Pons (tissue), 1 donor: Measurements from ENCODE around the gene NEUROG2.
"Not testable (repeated sequence)": the region's sequence is repeated elsewhere in the genome, so short reads cannot be mapped to it uniquely, and the experiment has no call there.

Experiments
- DNase-seq: peaks from one replicate; pipeline ENCODE4 v3.0.0-alpha.2; 2016; ENCODE audit warnings: low spot score

The NEUROG2 gene

DNA sequence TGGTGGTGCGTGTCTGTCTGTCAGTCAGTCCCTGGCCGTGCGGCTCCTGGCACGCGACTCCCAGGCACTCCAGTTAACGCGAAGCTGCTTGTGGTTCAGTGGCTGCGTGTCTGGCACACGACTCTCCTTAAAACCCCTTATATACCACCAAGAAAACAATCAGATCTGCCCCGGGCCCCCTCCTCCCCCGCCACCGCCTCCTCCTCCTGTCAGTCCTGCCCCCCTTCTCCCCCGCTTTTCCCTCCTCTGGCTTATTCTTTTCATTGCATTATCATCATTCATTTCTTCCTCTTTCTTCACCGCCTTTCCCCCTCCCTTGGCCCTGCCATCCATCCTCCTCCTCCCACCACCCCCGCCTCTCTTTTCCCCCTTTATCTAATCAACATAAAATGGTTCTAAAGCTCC, at the start of gene NEUROG2:
Gene NEUROG2 (minus strand): TSS at position 115 of the 405 bp plus-strand sequence. CDS start 705 bp downstream, outside the sequence.
- no peak for DNase-seq

DNA sequence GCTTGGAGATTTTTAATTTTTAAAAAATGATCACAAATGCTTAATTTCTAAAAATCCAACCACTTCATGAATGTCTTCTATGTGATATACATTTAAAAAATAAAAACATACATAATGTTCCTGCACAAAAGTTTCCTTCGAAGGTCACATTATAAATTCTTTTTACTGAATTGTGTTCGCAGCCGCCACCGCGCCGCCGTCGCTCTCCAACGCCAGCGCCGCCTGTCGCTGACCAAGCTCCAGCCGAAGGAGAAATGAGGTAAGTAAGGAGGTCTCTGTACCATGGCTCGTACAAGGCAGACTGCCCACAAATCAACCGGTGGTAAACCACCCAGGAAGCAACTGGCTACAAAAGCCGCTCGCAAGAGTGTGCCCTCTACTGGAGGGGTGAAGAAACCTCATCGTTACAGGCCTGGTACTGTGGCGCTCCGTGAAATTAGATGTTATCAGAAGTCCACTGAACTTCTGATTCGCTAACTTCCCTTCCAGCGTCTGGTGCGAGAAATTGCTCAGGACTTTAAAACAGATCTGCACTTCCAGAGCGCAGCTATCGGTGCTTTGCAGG, 48.8 kb upstream of the NEUROG2 start:
- DNase-seq, result no peak

DNA sequence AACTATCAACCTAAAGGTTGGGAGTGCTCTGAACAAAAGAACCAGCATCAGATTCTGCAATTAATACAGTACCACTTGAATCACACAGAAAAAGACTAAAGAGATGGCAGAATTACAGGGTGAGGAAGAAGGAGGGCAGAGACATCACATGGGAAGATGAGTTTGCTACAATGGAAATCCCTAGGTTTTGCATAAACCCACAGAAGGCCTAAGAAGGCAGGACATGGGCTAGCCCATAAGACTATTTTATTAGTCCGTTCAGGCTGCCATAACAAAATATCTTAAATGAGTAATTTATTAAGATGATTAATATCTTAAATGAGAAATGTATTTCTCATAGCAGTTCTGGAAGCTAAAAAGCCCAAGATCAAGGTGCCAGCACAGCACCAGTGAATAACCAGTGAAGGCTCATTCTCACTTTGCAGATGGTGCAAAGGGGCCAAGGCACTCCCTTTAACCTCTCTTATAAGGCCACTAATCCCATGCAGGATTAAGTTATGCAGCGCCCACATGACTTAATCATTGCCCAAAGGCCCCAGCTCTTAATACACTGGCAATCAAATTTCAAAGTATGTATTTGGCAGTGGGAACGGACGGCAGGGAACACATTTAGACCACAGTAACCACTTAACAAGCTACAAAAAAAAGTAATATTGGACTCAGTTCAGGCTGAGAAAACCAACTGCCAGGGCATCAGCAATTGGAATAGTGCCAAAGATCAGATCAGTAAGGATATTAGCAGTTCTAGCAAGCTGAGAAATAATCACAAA, 47.6 kb upstream of the NEUROG2 start:
- no peak for DNase-seq

DNA sequence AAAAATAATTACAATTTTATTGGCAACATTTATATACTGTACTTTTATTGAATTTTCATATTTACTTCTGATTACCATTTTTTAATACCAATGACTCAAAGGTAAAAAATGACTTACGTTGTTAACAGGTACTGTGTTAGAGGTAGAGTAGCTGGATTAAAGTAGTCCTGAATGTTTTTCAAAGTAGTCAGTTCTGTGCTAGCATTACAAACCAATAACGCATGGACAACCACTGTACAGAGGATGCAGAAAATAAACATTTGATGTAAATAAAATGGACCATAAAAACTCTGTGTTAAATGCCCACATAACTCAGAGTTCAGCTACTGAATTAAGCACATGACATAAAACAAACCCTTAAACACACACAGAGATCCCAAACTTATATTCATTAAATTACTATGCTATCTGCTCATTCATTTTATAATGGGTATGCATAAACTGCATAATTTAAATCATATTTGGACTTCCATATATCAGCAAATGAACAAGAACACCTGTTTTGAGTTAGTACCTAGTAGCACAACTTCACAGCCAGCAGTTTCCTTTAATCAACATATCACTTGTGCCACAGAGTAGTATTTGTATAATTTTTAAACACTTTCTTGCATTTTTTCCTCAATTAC, 46.4 kb upstream of the NEUROG2 start:
- DNase-seq, result no peak

DNA sequence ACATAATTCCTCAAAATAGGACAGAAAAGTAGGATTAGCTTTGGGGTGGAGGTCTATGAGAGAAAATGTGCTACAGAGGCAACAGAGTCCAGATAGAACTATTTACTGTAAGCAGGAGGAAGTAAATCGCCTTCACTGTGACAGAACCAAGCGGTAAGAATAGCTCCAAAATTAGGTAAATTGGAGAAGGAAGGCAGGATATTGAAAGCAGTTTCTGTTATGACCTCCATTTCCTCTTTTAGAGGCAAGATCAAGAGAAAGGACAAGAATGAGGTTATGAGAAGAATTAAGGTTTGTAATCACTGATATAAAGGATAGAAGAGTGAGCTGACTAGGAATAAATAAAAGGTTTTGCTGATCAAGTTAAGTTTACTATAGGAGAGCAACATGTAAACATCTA, 44.1 kb upstream of the NEUROG2 start:
- peak; percentile 2 for DNase-seq

DNA sequence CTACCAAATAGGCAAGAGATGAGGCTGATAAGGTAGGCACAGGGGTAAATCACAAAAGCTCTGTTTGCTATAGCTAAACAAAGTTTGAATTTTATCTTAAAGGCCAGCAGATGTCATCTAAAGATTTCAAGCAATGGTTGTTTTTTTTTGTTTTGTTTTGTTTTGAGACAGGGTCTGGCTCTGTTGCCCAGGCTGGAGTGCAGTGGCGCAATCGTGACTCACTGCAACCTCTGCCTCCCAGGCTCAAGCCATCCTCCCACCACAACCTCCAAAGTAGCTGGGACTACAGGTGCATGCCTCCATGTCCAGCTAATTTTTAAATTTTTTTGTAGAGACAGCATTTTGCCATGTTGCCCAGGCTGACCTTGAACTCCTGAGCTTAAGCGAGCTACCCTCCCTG, 43.1 kb upstream of the NEUROG2 start:
- no peak for DNase-seq

DNA sequence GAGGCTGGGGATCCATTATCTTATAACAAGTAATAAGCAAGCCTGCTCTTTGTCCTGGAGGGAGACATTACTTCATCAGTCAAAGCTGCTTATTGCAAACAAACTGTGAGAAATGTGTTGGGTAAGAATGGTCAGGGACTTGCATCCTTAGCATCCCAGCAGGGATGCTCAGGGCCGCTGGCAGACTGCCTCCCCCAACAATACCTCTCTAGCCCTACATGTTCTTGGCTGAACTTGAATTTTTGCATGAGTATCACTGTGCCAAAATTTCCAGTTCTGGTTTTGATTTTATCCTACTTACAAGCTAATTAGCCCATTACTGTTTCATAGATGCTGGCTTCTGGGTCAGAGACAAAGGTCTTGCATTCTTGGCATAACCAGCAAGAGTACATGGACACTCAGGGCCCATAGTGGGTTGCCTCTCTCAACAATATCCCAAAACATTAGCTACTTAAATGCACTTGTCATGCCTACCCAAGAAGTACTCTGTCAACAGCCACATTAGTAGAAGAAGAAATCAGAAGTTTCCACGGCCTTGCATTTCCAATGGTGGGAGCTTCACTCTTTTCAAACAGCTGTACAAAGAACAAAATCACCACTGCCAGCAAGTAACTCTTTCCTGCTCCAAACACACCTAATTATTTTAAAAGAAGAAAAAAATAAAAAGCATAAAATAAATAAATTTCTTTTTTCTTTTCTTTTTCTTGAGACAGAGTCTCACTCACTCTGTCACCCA, 41.9 kb upstream of the NEUROG2 start:
- DNase-seq, result no peak

DNA sequence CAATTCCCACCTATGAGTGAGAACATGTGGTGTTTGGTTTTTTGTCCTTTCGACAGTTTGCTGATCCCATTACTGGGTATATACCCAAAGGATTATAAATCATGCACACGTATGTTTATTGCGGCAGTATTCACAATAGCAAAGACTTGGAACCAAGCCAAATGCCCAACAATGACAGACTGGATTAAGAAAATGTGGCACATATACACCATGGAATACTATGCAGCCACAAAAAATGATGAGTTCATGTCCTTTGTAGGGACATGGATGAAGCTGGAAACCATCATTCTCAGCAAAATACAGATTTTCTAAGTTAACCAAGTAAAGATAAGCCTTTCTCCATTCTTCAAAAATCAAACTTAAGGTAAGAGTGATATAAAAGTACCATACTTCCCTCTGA, 38.3 kb upstream of the NEUROG2 start:
- not testable (repeated sequence) for DNase-seq

DNA sequence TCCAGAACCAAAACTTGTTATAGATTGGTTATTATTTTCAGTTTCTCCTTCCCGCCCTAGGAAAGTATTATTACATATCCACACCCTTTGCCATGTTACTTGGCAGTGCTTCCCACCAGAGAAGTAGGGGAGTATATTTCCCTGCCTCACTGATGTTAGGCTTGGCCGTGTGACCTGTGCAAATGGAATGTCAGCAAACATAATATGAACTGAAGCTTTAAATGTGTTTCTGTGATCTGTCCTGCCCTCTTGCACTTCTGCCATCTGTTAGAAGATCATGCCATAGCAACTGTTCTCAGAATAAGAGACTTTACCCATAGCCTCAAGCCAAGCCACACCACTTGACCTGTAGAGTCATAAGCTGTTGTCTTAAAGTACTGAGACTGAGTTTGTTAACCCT, 36.7 kb upstream of the NEUROG2 start:
- DNase-seq, result no peak

DNA sequence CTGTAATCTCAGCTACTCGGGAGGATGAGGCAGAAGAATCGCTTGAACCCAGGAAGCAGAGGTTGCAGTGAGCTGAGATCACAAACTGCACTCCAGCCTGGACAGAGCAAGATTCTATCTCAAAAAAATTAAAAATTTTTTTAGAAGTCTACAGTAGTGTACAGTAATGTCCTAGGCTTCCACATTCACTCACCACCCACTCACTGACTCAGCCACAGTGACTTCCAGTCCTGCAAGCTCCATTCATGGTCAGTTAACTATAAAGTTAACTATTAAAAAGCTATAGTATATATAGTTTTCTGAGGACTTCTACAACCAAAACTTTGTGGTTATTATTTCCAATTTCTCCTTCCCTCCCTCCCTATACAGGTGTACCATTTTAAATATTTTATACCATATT, 34.7 kb upstream of the NEUROG2 start:
- DNase-seq, result no peak

DNA sequence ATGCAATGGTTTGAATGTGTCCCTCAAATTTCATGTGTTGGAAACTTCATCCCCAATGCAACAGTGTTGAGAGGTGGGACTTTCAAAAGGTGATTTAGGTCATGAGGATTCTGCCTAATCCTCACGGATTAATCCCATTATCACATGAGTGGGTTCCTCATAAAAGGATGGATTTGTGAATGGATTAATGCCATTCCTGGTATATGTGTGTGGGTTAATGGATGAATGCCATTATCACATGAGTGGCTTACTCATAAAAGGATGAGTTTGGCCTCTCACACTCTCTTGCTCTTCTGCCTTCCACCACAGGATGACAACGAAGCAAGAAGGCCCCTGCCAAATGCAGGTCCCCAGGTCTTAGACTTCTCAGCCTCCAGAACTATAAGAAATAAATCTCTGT, 30.5 kb upstream of the NEUROG2 start:
- DNase-seq, result no peak

DNA sequence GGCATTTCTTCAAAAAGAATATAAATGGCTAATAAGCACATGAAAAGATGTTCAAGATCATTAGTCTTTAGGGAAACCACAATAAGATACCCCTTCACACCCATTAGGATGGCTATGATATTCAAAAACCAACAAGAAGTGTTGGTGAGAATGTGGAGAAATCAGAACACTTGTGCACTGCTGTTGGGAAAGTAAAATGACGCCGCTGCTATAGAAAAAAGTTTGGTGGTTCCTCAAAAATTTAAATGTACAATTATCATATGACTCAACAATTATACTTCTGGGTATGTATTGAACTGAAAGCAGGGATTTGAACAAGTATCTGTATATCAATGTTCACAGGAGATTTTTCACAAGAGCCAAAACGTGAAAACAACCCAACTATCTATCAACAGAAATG, 29.4 kb upstream of the NEUROG2 start:
- DNase-seq, result no peak

DNA sequence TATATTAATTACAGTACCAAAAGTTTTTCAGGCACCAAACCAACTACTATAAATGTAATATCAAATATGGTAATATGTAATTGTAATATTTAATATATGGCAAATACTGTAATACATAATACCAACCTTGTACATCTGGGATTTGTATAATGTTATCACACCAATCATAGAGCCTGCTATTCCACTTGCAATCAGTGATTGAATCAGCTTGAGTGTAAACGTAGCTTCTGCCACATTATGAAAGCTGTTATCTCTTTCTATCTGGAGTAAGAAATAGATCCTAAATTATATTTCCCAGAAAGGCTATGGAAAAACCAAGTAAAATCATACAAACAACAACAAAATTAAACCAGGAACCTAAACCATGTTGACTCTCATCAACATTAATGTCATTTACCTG, 24.7 kb upstream of the NEUROG2 start:
- no peak for DNase-seq

DNA sequence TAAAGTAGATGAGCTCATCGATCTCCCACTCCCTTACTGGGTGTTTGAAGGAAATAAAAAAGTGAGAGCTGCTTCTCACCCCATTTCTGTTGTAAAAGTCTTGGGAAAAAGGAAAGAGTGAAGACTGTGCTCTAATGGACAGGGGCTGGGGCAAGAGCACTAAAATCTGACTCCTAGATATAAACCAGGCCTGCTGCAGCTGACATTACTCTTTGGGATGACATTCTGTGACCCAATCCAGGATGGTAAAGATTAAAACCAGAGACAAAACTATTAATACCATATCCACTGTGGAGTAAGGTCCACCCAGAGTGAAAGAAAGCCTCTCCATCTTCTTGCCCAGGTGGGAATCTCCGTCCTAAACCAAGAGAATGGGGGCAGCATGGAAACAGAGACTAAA, 20.1 kb upstream of the NEUROG2 start:
- no peak for DNase-seq

DNA sequence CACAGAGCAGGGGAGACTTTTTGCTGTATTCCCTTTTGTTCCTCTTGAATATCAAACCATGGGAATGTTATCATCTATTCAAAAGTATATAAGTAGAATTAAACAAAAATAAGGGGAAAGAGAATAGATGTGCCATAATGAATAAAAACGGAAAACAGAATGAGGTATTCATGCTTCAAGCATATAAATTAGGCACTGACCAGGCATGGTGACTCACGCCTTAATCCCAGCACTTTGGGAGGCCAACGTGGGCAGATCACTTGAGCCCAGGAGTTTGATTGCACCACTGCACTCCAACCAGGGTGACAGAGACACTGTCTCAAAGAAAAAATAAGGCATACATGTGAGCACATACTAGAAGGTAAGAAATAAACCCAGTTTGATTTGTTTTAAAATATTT, 16.3 kb upstream of the NEUROG2 start:
- DNase-seq, result no peak

DNA sequence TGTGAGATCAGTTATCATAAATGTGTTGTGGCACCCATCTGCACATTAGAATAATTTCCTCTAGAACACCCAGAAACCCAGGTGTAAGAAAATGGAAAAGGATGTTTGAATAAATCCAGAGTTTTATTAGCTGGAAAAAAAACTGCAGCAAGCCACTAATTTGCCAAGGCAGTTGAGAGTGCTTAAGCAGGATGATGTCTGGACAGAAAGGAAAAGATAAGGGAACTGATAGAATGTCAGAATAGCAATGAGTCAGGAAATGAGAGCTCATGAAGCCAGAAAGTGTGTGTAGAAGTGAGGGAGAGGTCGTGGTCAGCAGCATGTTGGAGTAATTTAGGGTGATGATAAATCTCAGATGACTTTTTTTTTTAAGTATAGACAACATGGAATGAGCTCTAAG, 15.2 kb upstream of the NEUROG2 start:
- DNase-seq, result no peak

DNA sequence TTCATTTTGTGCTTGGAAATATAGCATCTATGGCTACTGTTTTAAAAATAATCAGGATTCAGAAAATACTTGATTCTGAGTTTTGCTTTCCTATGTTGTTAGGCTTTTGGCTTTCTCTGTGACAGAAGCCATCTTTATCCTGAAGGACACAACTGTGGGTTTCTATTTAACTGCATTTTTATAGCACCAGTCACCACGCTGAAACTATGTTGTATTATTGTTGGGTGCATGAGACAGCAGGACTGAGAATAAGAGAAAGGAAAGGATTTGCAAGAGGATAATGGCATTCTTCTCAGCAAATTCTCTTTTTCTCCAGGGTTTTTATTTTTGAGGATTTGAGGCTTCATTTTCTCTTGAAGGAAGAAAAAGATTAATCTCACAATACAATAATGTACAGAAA, 10.1 kb upstream of the NEUROG2 start:
- no peak for DNase-seq

DNA sequence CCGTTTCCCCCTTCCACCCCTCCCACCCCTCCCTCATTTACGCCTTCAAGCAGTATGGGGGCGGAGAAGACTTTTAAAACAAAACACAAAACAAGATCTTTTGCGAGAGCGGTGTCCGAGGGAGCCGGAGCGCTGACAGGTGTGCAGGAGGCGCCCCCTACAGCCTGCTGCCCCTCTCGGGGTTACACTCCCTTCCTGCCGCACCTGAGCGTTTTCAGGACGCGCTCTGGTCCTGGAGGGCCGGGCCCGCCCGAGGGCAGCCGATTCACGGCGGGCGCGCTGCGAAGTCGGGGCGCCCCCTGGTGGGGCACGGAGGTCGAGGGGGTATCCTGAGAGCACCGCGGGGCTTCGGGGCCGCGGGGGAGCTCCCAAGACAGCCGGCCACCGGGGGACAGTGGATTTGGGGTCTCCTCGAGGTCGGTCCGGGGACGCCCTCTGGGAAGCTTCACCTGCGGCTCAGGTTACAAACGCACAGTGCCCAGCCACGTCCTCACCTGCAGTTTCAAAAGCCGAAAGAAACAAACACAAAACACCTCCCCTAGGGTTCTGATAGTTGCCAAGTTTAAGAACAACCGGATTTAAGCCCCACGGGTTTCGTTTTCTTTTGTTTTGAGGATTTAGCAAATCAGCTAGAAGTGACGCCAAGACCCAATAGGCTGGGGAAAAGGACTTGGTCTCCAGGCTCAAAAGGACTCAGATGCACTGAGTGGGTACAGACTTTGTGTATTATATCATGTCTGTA, 8.0 kb upstream of the NEUROG2 start:
- DNase-seq, result no peak

DNA sequence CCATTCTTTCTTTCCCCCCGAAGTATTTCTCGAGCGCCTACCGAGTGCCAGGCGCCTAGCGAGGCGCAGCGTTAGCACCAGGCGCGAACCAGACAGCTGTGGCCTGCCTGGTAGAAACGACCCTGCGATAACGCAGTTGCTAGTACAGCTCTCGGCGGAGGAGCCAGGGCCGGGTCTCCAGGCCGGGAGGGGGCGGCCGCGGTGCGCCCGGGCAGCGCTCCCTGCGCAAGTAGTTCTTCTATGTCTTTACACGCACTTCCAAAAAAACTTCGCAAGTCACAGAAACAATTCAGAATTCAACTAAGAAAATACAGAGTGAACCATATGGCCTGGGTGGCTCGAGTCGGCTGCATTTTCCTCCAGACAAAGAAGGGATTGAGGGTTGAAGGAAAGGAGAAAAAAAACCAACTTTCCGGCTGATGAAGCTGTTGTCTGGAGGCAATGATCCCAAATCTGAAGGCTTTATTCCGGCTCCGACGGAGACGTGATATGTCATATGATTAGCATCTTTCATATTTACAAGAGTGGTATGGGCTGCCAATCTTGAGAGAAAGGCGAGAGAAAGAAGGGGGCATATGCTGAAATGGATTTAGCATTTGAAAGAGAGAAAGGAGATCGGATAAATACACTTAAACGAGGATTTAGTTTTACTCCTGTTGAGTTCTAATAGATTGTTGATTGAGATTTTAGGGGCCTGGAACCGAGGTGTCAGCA, 7.2 kb upstream of the NEUROG2 start:
- no peak for DNase-seq

DNA sequence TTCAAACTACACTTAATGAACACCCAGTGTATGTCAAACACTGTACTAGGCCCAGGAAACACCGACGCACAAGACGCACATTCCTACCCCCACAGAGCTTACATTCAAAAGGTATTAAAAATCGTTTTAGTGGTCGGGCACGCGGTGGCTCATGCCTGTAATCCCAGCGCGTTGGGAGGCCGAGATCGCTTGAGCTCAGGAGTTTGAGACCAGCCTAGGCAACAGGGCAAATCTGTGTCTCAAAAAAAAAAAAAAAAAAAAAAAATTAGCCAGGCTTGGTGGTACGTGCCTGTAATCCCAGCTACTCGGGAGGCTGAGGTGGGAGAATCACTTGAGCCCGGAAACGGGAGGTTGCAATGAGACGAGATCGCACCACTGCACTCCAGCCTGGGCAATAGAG, 6.5 kb upstream of the NEUROG2 start:
- not testable (repeated sequence) for DNase-seq
